ENCODE data around the gene ATP12A. TPM values are rescaled to one million over a fixed set of nuclear protein-coding genes. Genes with fewer than 3 reads are reported as not detected.
A peak's percentile ranks its signal among the peaks of the same experiment; 100 is the strongest.

Gene ATP12A
- total RNA-seq, 1 donor from 2014 or later = 7.2 TPM

DNA sequence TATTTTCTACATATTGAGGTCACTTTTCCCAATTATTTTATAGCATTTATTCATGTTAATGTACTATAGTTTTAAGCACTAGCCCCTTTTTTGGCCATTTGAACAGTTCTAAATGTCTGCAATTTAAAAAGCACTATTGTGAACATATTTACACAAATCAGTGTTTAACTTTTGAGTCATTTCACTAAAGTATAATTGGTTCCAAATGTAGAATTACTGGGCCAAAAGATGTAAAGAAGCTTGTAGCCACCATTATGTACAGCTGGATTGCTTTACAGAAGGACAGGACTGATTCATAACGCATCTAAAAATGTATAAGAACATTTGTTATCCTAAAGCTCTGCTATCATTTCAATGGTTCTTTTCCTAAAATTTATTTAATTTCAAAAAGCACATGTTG, 16.6 kb upstream of the ATP12A start:
- no peak for DNase-seq

DNA sequence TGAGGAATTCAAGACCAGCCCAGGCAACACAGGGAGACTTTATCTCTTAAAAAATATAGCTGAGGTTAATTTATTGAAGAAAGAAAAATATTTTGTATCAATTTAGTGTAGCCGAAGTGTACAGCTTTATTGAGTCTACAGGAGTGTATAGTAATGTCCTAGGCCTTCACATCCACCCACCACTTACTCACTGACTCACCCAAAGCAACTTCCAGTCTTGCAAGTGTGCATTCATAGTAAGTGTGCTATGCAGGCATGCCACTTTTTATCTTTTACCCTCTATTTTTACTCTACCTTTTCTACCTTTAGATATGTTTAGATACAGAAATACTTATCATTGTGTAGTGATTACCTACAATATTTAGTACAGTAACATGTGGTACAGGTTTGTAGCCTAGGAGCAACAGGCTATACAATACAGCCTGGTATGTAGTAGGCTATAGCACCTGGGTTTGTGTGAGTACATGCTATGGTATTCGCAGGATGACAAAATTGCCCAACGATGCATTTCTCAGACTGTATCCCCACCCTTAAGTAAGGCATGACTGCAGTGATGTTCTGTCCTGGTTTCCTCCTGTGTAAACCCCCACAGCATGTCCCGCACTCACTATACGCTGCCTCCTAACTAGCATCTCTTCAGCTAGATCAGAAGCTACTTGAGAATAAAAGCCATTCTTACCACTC, 15.3 kb upstream of the ATP12A start:
- DNase-seq = no peak

- no peak for DNase-seq
Observed at GRCh38 chr13:24668511-24668910, 11.7 kb upstream of the ATP12A start.

- no peak for DNase-seq
Observed at GRCh38 chr13:24668955-24669582, 11.1 kb upstream of the ATP12A start.

DNA sequence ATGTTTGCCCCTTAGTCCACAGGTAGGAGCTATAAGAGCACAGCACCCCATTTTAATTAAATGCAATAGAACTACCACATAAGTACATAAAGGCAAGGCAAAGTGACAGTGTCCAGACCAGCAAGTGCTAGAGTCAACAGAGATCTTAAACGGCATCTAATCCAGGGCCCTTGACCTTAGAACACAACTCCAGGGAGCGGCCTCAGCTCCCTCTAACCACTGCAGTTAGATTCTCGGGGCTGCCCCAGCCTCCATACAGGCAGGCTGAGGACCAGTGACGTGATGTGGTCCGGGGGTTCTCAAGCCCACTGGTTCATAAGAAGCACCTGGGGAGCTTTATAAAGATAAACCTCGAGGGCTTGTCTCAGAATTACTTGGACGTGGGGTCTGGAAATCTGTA, 10.0 kb upstream of the ATP12A start:
- no peak for DNase-seq

DNA sequence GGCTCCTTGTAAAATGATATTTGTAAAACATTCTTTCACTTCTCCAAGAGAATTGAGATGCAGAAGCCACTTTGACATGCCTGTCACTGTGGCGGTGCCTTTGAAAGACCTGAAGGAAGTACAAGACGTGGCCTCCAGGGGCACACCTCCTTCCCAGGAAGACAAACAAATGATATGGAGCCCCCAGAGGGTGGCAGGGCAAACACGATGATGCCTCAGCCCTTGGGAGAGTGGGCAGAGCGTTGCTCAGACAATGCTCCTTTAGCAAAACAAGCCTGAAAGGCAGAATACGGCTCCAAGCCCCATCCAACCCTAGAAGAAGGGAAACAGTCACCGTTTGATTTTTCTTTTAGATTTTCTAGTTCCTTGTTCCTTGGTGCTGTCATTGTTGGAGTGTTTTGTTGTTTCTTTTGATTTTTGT, 9.2 kb upstream of the ATP12A start:
- no peak for DNase-seq

DNA sequence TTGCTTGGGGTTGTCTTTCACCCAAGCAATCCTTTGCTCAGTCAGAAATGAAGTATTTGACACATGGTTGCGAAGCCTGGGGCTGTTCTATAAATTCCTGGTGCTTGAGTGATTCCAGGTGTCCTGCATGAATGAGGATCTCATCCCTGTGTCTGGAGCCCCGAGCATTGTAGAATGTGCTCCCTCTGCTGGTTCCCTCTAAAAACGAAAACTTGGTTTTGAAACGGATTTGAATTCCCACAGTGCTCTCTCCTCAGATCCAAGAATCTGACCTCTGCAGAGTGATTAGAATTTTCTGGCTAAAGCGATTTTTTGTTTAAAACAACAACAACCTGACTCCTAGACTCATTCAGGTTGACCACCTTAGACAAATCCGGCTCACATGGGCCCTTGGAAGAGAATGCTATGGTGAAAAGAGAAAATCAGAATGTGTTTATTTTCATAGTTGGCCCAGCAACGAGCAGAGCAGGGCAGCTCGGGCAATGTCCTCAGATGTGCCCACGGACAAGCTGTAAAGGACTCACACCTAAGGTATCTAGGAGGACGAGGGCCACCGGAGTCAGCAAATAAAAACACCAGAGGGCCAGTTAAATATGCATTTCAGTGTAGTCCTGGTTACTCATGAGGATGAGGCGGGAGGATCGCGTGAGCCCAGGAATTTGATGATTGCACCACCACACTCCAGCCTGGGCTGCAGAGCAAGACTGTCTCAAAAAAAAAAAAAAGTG, 8.7 kb upstream of the ATP12A start:
- DNase-seq = peak; percentile 89

DNA sequence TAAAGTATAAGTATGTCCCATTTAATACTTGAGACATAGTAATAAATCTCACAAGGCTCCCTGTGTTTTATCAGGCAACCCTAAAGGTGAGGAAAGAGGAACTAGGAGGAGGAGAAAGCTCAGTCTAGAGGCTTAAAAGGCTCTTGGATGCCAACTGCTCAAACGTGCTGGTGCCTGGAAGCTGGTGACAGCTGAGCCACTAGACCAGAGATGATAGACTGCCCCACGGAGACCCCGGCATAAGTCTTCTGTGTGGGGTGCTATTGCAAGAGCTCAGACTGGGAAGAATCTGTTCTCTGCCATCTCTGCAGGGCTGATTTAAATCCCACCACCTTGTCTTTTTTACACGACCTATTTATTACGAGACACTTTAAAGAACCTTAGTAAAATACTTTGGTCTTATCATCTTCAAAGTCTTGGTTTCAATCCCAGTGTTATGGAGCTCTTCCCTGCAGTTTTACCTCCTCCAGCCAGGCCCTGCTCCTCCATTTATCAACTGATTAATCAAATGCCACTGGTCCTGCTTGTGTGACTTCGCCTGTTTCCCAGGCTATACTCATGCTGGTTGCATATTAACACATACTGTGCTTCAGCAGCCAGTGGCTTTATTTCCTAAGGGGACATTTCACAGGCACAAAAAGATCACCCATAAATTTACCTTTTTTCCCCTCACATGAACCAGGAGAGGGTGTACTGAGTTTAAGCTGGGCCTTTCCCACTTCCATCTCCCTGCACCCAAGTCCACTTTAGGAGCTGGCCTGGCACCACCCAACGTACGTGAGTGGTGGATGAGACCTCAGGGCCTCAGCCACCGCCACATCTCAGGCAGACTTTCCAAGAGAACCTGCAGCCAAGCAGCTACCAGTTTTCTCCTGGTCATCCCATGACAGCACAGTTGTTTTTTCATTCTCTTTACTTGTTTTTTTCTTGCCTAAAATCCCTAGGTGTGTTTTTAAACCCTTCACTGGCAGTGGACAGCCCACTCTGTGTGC, 7.8 kb upstream of the ATP12A start:
- no peak for DNase-seq

GRCh38 chr13:24675806-24676570, 4.2 kb upstream of the ATP12A start:
- DNase-seq = no peak

- no peak for DNase-seq
Observed at GRCh38 chr13:24678151-24678550, 2.1 kb upstream of the ATP12A start.

- no peak for DNase-seq
Observed at GRCh38 chr13:24679686-24680085, 522 bp upstream of the ATP12A start.

GRCh38 chr13:24680921-24681604, 855 bp downstream of the ATP12A start:
- DNase-seq = no peak

GRCh38 chr13:24681930-24682329, 1.7 kb downstream of the ATP12A start:
- DNase-seq = no peak

DNA sequence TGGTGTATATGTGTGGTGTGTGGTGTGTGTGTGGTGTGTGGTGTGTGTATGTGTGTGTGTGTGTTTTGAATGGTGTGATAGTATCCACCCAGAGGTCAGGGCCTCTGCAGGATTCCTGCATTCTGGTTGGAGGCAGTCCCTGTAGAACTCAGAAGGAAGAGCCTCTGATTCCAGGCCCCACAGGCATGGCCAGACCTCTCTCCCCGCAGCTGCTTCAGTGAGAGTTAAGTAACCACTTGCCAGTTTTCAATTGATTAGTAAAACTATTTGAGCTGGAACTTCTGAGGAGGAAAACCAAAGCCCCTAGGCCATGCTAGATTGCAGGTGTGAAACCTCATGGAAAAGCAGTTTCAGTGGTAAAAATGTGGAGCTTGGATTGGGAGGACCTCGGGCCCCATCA, 2.1 kb downstream of the ATP12A start:
- no peak for DNase-seq

- DNase-seq = no peak
Observed at GRCh38 chr13:24683351-24683750, 3.1 kb downstream of the ATP12A start.

DNA sequence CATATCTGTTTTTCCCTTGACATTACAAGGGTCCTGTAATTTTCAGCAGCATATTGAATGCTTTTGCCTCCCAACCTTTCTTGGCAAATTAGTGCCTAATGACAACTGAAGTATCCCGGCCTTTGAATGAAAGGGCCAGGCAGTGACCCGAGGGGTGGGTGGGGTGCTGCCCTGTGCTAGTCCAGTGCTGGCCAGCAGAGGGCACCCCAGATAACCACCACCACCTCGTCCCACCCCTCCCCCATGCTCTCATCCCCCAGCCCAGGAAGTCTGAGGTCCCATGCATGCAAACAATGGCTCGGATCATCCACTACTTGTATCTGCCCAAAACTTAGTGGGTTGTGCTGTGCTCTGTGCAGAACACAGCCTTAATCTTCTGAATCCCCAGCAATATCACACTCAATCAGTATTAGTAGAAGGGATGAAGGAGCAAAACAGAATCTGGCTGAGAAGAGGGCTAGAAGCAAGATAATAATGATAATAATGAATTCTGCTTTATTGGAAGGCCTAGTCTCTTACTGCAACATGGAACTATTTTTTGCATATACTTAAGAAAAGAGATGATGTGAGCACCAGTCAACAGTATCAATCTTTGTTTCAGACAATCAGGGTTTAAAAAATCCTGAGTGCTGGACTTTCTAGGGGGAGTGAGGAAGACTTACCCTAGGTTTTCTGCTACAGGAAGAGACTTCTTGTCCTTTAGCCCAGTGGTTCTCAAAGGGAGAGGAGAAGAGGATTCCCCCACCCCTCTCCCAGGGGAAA, 3.8 kb downstream of the ATP12A start:
- DNase-seq = no peak

GRCh38 chr13:24684600-24684998, 4.4 kb downstream of the ATP12A start:
- no peak for DNase-seq

DNA sequence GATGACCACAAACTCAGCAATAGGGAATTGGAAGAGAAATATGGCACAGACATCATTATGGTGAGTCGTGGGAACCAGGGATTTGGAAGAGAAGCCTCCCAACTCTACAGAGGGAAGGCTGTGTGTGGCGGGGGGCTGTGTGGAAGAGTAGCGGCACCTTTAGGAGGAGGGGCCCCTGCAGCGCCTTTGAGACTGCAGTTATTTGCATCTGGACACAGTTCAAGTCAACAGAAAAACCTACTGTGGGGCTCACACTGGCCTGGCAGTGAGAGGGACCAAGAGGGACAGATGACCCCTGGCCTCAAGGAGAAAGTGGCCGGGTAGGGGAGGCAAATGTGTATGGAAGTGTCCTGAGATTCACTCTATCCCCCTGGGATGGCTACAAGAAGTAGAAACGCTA, 5.1 kb downstream of the ATP12A start:
- no peak for DNase-seq

GRCh38 chr13:24687611-24688010, 7.4 kb downstream of the ATP12A start:
- DNase-seq = no peak

- no peak for DNase-seq
Observed at GRCh38 chr13:24688111-24688510, 7.9 kb downstream of the ATP12A start.
